Tibial nerve (tissue), 4 donors: ENCODE results near the gene GPN2. TPM values are rescaled to one million over a fixed set of nuclear protein-coding genes. Genes with fewer than 3 reads are reported as not detected.

Experiments used
- DNase-seq, 2 donors: peaks; one replicate each; pipeline ENCODE4 v3.0.0-alpha.2; 2019; ENCODE audit warnings: low spot score in 2 of 2
- H3K27ac ChIP-seq, 4 donors: fragments of 200-600 bp; sonication (generic) in 3 of 4; one replicate each; pipeline ENCODE4 v1.5.1; 2017 to 2019; ENCODE audit warnings: mild to moderate bottlenecking in 1 of 4
- H3K27me3 ChIP-seq, 2 donors: fragments of 200-600 bp; sonication (generic) in 1 of 2; one replicate each; pipeline versions ENCODE4 v1.5.1 to v1.6.0; 2017 to 2019
- H3K36me3 ChIP-seq, 3 donors: fragments of 200-600 bp; sonication (generic); one replicate each; pipeline ENCODE4 v1.5.1; 2018 to 2019
- H3K4me1 ChIP-seq, 4 donors: fragments of 200-600 bp; sonication (generic) in 3 of 4; one replicate each; pipeline ENCODE4 v1.5.1; 2017 to 2019
- H3K4me3 ChIP-seq, 4 donors: fragments of 200-600 bp; sonication (generic) in 3 of 4; one replicate each; pipeline ENCODE4 v1.5.1; 2017 to 2019; ENCODE audit warnings: mild to moderate bottlenecking in 1 of 4, moderate library complexity in 1 of 4
- H3K9me3 ChIP-seq, 4 donors: fragments of 200-600 bp; sonication (generic) in 3 of 4; one replicate each; pipeline ENCODE4 v1.5.1; 2017 to 2019
- CTCF ChIP-seq, 5 experiments: fragments of 200-600 bp in 3 of 5; fragments of 450-650 bp in 2 of 5; sonication (generic) in 3 of 5; IDR thresholded peaks; one replicate each; pipeline ENCODE4 v1.5.1; 2016 to 2019; ENCODE audit warnings: antibody characterized with exemption in 5 of 5, mild to moderate bottlenecking in 3 of 5, moderate library complexity in 2 of 5
- EP300 ChIP-seq, 2 donors: sonication (generic); formaldehyde crosslinking; IDR thresholded peaks; one replicate each; pipeline ENCODE4 v1.6.1; 2017; ENCODE audit warnings: antibody characterized with exemption in 2 of 2, mild to moderate bottlenecking in 1 of 2
- POLR2A ChIP-seq, 2 donors: fragments of 450-650 bp; IDR thresholded peaks; one replicate each; pipeline ENCODE4 v1.6.1; 2017; ENCODE audit warnings: antibody characterized with exemption in 2 of 2, mild to moderate bottlenecking in 2 of 2, moderate library complexity in 2 of 2
- WGBS, 2 donors: methylation state at CpG; one replicate each; pipeline ENCODE4 v1.1.5; 2018; 5-methylcytosine and 5-hydroxymethylcytosine counted together
- total RNA-seq, 4 donors: library from RNA; depleted of rRNA; stranded (reverse); fragments of >200 nt; gene quantifications; one replicate each; pipeline ENCODE4 v1.1.0, GENCODE V29; 2016

Gene GPN2
- 10 to 100 TPM in 3 of 4 donors, 1 to 10 TPM in 1; 7.9 to 14.7 (median 13.8) TPM for total RNA-seq

DNA sequence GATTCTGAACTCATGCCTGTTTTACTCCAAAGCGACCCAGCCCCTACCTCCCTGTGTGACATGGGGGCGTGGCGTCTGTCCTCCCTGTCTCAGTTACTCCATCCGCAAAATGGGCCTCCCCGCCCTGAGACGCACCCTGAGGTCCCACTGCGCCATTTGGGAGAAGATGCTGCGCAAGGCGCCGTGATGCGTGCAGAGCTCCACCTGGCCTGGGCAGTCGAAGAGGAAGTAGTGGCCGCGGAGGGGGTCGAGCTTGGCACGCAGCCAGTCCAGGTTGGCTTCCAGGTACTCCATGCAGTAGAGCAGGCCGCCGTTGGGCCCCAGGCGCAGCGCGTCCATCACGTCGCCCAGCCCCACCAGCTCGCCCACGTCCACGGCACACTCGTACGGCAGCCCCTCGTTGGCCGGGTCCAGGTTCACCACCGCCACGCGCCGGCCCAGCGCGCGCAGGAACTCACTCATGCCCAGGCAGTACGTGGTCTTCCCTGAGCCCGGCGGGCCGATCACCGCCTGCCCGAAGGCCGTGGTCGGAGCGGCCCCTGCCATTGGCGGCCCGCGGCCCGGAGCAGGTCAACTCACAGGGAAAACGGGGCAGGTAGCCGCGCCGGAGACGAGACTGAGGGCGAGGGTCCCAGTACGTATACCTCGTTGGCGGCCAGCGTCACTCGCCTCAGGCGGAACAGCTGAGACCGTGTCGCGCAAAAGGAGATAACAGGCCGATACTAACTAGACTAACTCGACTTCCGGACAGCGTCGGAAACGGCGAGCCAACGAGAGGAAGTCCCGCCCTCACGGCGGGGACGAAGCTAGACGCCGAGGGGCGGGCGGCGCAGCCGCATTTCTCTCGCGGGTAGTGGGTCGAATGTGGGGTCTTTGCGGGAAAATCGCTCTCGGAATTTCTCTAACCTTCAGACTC, at the start of gene GPN2:
Gene GPN2, minus strand, starts transcription at position 733 of the 916 bp plus-strand sequence. Its CDS starts 187 bp downstream, at position 546.
- Histone ChIP-seq H3K9me3 (no peaks in the 10 kb centered on the region), H3K4me3 (peak within 1 kb of the TSS; percentile 75 to 97 (median 81)), H3K27me3 (no peaks in the 10 kb centered on the region), H3K36me3 (peaks cover 4 to 77% (median 32%) of the 10 kb centered on the region in 3 donors), H3K4me1 (peaks cover 5 to 28% (median 17%) of the 10 kb centered on the region in 4 donors), H3K27ac (peak within 1 kb of the TSS; percentile 85 to 97 (median 92))
- TF ChIP-seq CTCF (IDR thresholded peaks at IDR 0.05) (no peak), POLR2A (IDR thresholded peaks at IDR 0.05) (peak in 1 of 2 donors; percentile 41), EP300 (IDR thresholded peaks at IDR 0.05) (peak; percentile 28 to 83)
- 3 to 4% methylated on average over 50 to 56 of the region's 89 CpGs for WGBS, 2 donors
- peak; percentile 51 to 63 for DNase-seq

DNA sequence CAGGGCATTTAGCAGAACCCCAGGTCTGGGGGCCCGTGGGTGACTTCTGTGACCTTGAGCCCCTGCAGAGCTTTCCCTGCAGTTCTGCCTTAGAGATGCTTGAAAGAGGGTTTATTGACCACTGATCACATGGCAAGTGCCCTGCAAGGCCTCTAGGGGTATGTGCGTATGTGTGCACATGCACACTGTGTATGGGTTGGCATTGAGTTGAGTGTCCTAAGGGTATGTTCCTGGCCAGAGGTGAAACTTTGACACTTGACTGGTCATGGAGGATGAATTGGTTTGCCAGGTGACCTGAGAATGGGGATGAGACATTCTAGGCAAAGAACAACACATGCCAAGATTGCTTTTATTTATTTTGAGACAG, 48.6 kb upstream of the GPN2 start:
- Histone ChIP-seq H3K27me3 (no peaks in the 10 kb centered on the region), H3K4me3 (no peak overlapping the region), H3K36me3 (peaks cover 6 to 63% (median 21%) of the 10 kb centered on the region in 3 donors), H3K9me3 (no peaks in the 10 kb centered on the region), H3K4me1 (no peaks in the 10 kb centered on the region), H3K27ac (no peak overlapping the region)
- WGBS, 2 donors, result 81 to 89% methylated on average over 2 of the region's 2 CpGs
- TF ChIP-seq EP300 (IDR thresholded peaks at IDR 0.05) (no peak), POLR2A (IDR thresholded peaks at IDR 0.05) (no peak), CTCF (IDR thresholded peaks at IDR 0.05) (no peak)
- no peak for DNase-seq

DNA sequence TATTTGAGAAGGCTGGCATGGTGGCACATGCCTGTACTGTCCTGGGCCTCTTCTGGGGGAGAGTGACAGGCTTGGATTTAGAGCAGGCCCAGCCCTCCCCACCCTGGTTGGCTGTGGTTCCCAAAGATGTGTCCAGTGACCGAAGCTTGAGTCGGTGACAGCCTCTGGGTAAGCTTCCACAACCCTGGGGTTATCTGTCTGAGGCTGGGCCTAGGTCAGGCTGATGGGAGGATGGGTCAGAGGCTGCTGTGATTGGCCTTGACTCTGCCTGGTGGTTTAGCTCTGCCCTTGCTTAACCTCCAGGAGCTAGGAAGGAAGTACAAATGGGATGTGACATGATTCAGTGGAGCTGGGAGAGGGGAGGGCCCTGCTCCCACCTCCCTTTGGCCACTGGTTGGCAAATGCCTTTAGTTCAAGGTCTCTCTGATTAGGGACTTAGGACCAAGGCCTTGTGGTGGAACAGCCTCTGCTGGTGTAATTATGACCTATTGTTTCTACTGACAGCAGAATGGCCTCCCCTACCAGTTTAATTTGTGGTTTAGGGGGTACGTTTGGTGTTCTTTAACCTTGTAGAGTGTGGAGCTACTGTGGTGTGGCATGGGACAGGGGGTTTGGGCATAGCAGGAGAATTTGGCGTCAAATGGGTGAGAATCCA, 48.0 kb upstream of the GPN2 start:
- peaks cover 6 to 61% (median 16%) of the 10 kb centered on the region in 3 donors for H3K36me3 ChIP-seq

GRCh38 chr1:26936823-26937222, 46.7 kb upstream of the GPN2 start:
- WGBS, 2 donors, result 76 to 80% methylated on average over 6 of the region's 6 CpGs
- Histone ChIP-seq H3K27me3 (no peaks in the 10 kb centered on the region), H3K4me1 (no peaks in the 10 kb centered on the region), H3K4me3 (no peak overlapping the region), H3K9me3 (no peaks in the 10 kb centered on the region), H3K27ac (no peak overlapping the region), H3K36me3 (peaks cover 3 to 60% (median 12%) of the 10 kb centered on the region in 3 donors)
- no peak for DNase-seq
- no peak for TF ChIP-seq EP300 (IDR thresholded peaks at IDR 0.05)
- TF ChIP-seq CTCF (IDR thresholded peaks at IDR 0.05), result no peak
- TF ChIP-seq POLR2A (IDR thresholded peaks at IDR 0.05), result no peak

More for the DNA sequence above, 48.0 kb upstream of the GPN2 start:
- Histone ChIP-seq H3K27me3 (no peaks in the 10 kb centered on the region), H3K4me3 (no peak overlapping the region), H3K9me3 (no peaks in the 10 kb centered on the region), H3K4me1 (no peaks in the 10 kb centered on the region), H3K27ac (no peak overlapping the region)
- WGBS, 2 donors, result 88 to 95% methylated on average over 4 of the region's 4 CpGs
- TF ChIP-seq POLR2A (IDR thresholded peaks at IDR 0.05), result no peak
- TF ChIP-seq CTCF (IDR thresholded peaks at IDR 0.05), result no peak
- no peak for TF ChIP-seq EP300 (IDR thresholded peaks at IDR 0.05)
- no peak for DNase-seq

DNA sequence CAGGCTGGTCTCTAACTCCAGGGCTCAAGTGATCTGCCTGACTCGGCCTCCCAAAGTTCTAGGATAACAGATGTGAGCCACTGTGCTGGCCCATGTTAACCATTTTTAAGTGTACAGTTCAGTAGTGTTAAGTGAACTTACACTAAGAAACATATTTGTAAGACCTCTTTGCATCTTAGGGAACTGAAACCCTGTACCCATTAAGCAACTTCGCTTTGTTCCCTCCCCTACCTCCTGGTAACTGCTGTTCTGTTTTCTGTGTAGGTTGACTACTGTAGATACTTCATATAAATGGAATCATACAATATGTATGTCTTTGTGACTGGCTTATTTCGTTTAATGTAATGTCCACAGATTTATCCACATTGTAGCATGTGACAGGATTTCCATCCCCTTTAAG, 42.4 kb upstream of the GPN2 start:
- Histone ChIP-seq H3K36me3 (peaks cover 0 to 88% (median 5%) of the 10 kb centered on the region in 3 donors), H3K4me1 (no peaks in the 10 kb centered on the region), H3K27me3 (no peaks in the 10 kb centered on the region), H3K9me3 (no peaks in the 10 kb centered on the region), H3K4me3 (no peak overlapping the region), H3K27ac (no peak overlapping the region)
- DNase-seq, result no peak
- no peak for TF ChIP-seq CTCF (IDR thresholded peaks at IDR 0.05)
- no peak for TF ChIP-seq POLR2A (IDR thresholded peaks at IDR 0.05)
- TF ChIP-seq EP300 (IDR thresholded peaks at IDR 0.05), result no peak
- WGBS, 2 donors, result 76 to 85% methylated on average over 3 of the region's 3 CpGs
